Spleen (tissue), 7 donors: ENCODE measurements around the gene PARD3.

Experiments
- POLR2AphosphoS5 ChIP-seq, 3 donors: sonication (generic); formaldehyde crosslinking; IDR thresholded peaks; one replicate each; pipeline ENCODE4 v1.5.1; 2017; ENCODE audit warnings: antibody characterized with exemption in 3 of 3
- TF ChIP-seq, protein P1 (sequence below), 11 experiments: fragments of 200-600 bp in 7 of 11; fragments of 450-650 bp in 4 of 11; sonication (generic) in 4 of 11; IDR thresholded peaks in 8 of 11; conservative IDR thresholded peaks in 3 of 11; 1 replicate in 7 of 11; 2 replicates in 4 of 11; pipeline versions ENCODE4 v1.4.0 to v1.8.0; 2016 to 2021; ENCODE audit warnings: antibody characterized with exemption in 11 of 11, inconsistent platforms in 4 of 11, mild to moderate bottlenecking in 1 of 11
- donor health status: DM: no; HTN: no; CAD: no; lungs with moderate emphysema.
- donor health status: DM: no; HTN: no; CAD: no.
- donor health status: DM: no; HTN: no; CAD: no.

- TF ChIP-seq POLR2AphosphoS5 (IDR thresholded peaks at IDR 0.05), result no peak
- TF ChIP-seq, protein P1, sequence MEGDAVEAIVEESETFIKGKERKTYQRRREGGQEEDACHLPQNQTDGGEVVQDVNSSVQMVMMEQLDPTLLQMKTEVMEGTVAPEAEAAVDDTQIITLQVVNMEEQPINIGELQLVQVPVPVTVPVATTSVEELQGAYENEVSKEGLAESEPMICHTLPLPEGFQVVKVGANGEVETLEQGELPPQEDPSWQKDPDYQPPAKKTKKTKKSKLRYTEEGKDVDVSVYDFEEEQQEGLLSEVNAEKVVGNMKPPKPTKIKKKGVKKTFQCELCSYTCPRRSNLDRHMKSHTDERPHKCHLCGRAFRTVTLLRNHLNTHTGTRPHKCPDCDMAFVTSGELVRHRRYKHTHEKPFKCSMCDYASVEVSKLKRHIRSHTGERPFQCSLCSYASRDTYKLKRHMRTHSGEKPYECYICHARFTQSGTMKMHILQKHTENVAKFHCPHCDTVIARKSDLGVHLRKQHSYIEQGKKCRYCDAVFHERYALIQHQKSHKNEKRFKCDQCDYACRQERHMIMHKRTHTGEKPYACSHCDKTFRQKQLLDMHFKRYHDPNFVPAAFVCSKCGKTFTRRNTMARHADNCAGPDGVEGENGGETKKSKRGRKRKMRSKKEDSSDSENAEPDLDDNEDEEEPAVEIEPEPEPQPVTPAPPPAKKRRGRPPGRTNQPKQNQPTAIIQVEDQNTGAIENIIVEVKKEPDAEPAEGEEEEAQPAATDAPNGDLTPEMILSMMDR (IDR thresholded peaks at IDR 0.05 in 8 of 11, conservative IDR thresholded peaks at IDR 0.05 in 3 of 11), result no peak
These were observed 77.3 kb downstream of the PARD3 start for GRCh38 chr10:34737772-34738169.
